Embryonic facial prominence (tissue), 1 donor: ENCODE measurements around the gene MGAM2.

ENCODE experiments used
- DNase-seq: peaks from one replicate; pipeline ENCODE4 v3.0.0-alpha.2; 2016; ENCODE audit errors: extremely low spot score

MGAM2 gene

GRCh38 chr7:142176901-142177300 is 65.4 kb downstream of the MGAM2 start:
- DNase-seq, result no peak

- DNase-seq, result no peak
Observed at GRCh38 chr7:142177869-142178268, 66.4 kb downstream of the MGAM2 start.

GRCh38 chr7:142180426-142180825 is 68.9 kb downstream of the MGAM2 start:
- no peak for DNase-seq

GRCh38 chr7:142181211-142181610 is 69.7 kb downstream of the MGAM2 start:
- DNase-seq, result no peak

GRCh38 chr7:142181966-142182365 is 70.4 kb downstream of the MGAM2 start:
- DNase-seq, result no peak

- no peak for DNase-seq
Observed at GRCh38 chr7:142185069-142185468, 73.6 kb downstream of the MGAM2 start.

- no peak for DNase-seq
Observed at GRCh38 chr7:142185801-142186200, 74.3 kb downstream of the MGAM2 start.

GRCh38 chr7:142188154-142188553 is 76.6 kb downstream of the MGAM2 start:
- DNase-seq, result no peak

- DNase-seq, result no peak
Observed at GRCh38 chr7:142188846-142189245, 77.3 kb downstream of the MGAM2 start.

- no peak for DNase-seq
Observed at GRCh38 chr7:142194201-142194600, 82.7 kb downstream of the MGAM2 start.

GRCh38 chr7:142196066-142196840 is 84.7 kb downstream of the MGAM2 start:
- DNase-seq, result no peak

- no peak for DNase-seq
Observed at GRCh38 chr7:142200206-142200605, 88.7 kb downstream of the MGAM2 start.

- no peak for DNase-seq
Observed at GRCh38 chr7:142228537-142229104, 117.1 kb downstream of the MGAM2 start.

GRCh38 chr7:142231716-142232115 is 120.2 kb downstream of the MGAM2 start:
- no peak for DNase-seq

- DNase-seq, result no peak
Observed at GRCh38 chr7:142240546-142240945, 129.0 kb downstream of the MGAM2 start.

GRCh38 chr7:142243823-142244222 is 132.3 kb downstream of the MGAM2 start:
- DNase-seq, result no peak

GRCh38 chr7:142248166-142249160 is 136.9 kb downstream of the MGAM2 start:
- DNase-seq, result no peak

- no peak for DNase-seq
Observed at GRCh38 chr7:142249918-142250317, 138.4 kb downstream of the MGAM2 start.

GRCh38 chr7:142250705-142251104 is 139.2 kb downstream of the MGAM2 start:
- no peak for DNase-seq

- DNase-seq, result no peak
Observed at GRCh38 chr7:142257958-142258357, 146.4 kb downstream of the MGAM2 start, which contains the start of gene PRSS58. Gene PRSS58 (minus strand): TSS chr7:142258058. CDS start chr7:142257707, 351 bp downstream.

GRCh38 chr7:142263598-142264380 is 152.3 kb downstream of the MGAM2 start:
- DNase-seq, result no peak
